ENCODE data around the gene C2orf68.

The C2orf68 gene

DNA sequence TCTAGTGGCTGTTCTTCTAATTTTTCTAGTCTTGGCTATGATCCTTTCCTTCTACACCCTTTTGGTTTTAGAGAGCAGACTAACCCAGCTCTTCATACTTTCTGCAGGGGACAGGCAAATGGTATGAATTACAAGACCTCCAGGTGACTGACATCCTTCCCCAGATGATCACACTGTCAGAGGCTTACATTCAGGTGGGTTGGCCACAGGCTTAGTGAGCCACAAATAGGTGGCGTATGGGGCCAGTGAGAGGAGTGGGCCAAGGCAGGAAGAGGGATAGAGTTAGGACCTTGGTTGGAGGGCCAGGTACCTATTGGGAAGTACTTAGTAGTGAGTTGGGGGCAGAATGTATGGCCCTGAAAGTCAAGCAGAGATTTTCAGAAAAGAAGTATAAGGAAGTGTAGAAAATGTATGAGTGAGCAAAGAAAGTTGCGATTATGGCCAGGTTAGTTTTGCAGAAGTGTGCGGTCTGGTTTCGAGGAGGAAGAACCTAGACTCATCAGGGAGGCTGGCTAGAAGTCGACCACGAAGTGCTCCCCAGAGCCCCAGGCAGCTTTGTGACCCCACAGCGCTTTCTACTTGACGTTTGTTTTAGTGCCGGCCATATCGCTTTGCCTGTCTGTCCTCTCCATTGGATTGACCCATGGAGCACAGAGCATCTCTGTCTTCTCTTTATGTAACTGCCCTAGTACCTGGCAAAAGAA, 36.1 kb upstream of the C2orf68 start:
- H3K27ac ChIP-seq, result no peak overlapping the region
- TF ChIP-seq ZFX (IDR thresholded peaks at IDR 0.05; ENCODE audit: borderline replicate concordance), result no peak
- TF ChIP-seq, protein P1, sequence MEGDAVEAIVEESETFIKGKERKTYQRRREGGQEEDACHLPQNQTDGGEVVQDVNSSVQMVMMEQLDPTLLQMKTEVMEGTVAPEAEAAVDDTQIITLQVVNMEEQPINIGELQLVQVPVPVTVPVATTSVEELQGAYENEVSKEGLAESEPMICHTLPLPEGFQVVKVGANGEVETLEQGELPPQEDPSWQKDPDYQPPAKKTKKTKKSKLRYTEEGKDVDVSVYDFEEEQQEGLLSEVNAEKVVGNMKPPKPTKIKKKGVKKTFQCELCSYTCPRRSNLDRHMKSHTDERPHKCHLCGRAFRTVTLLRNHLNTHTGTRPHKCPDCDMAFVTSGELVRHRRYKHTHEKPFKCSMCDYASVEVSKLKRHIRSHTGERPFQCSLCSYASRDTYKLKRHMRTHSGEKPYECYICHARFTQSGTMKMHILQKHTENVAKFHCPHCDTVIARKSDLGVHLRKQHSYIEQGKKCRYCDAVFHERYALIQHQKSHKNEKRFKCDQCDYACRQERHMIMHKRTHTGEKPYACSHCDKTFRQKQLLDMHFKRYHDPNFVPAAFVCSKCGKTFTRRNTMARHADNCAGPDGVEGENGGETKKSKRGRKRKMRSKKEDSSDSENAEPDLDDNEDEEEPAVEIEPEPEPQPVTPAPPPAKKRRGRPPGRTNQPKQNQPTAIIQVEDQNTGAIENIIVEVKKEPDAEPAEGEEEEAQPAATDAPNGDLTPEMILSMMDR (IDR thresholded peaks at IDR 0.05), result no peak

DNA sequence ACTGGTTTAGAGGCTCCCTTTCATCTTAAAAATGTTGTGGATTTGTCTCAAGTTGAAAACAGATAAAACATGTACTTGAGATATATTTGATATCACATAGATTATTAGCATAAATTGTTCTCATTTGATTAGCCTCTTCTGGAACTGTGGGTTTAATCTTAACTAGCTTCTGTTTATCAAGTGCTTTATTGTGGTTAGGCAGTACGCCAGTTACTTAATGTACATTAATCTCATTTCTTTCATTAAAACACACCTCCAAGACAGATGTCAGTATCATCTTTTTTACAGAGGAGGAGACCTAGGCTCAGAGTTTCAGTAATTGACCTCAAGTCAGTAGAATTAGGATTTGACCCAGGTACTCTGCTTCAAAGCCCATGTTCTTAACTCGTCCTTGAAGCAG, 34.3 kb upstream of the C2orf68 start:
- TF ChIP-seq, protein P1 (IDR thresholded peaks at IDR 0.05), result no peak
- no peak for TF ChIP-seq ZFX (IDR thresholded peaks at IDR 0.05; ENCODE audit: borderline replicate concordance)
- no peak overlapping the region for H3K27ac ChIP-seq

DNA sequence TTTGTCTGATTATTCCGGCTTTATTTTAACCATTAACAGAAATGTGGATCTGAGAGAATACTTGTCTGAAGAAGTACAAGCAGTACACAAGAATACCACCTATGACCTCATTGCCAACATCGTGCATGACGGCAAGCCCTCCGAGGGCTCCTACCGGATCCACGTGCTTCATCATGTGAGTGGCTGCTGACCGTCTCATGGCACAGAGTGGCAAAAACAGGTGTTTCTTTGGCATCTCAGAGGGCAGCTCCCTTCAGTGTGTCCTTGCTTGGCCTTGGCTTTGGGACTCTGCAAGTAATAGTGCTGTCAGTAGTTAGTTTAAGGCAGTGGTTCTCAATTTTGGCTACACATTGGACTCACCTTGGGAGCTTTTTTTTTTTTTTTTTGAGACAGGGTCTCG, 33.0 kb upstream of the C2orf68 start:
- TF ChIP-seq, protein P1 (IDR thresholded peaks at IDR 0.05), result no peak
- TF ChIP-seq ZFX (IDR thresholded peaks at IDR 0.05; ENCODE audit: borderline replicate concordance), result no peak
- no peak overlapping the region for H3K27ac ChIP-seq

DNA sequence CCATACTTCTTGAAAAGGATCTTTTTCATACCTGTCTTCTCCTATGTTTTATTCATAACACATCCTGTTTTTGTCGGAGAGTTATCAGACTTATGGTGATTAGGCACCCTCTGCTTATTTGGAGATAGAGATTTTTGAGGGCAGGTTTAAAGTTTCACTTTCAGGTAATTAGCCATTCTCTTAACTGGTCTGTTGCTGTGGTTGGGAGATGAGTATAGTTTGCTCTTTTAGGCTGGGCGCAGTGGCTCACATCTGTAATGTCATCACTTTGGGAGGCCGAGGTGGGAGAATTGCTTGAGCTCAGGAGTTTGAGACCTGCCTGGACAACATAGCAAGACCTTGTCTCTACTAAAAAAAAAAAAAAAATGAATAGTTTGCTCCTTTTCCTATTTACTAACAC, 30.9 kb upstream of the C2orf68 start:
- no peak overlapping the region for H3K27ac ChIP-seq
- TF ChIP-seq, protein P1 (IDR thresholded peaks at IDR 0.05), result no peak
- no peak for TF ChIP-seq ZFX (IDR thresholded peaks at IDR 0.05; ENCODE audit: borderline replicate concordance)

DNA sequence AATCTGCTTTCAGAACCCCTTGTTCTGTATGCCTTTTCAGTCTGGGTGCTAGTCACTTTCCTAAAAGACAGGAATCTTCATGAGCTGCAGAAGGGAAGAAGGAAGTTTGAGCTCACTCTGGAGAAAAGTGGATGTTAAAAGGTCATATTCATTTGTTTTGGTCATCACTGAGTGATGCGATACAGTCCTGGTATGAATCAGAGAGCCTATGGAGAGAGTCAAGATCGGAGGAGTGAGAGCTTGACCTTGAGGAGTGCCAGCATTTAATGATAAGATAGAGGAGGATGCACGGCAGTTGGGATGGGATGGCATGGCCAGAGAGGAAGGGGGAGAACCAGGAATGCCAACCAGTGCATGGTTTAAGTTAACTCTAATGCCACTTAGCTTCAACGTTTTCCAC, 23.8 kb upstream of the C2orf68 start:
- TF ChIP-seq, protein P1 (IDR thresholded peaks at IDR 0.05), result no peak
- TF ChIP-seq ZFX (IDR thresholded peaks at IDR 0.05; ENCODE audit: borderline replicate concordance), result no peak

DNA sequence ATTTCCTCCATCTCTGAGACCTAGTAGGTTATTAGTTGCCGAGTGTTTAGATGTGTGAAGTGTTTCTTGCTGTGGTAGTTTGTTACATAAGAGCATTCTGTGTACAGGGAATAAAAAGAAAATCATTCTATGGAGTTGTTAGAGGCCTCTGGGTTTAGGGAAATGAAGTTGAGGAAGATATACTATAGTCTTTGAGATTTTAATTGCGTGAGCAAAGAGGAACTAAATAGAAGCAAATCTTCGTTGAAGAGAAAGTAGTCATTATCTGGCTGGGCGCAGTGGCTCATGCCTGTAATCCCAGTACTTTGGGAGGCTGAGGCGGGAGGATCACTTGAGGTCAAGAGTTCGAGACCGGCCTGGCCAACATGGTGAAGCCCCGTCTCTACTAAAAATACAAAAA, 23.1 kb upstream of the C2orf68 start:
- no peak for TF ChIP-seq ZFX (IDR thresholded peaks at IDR 0.05; ENCODE audit: borderline replicate concordance)
- H3K27ac ChIP-seq, result no peak overlapping the region

More for the DNA sequence above, 23.8 kb upstream of the C2orf68 start:
- H3K27ac ChIP-seq, result no peak overlapping the region

DNA sequence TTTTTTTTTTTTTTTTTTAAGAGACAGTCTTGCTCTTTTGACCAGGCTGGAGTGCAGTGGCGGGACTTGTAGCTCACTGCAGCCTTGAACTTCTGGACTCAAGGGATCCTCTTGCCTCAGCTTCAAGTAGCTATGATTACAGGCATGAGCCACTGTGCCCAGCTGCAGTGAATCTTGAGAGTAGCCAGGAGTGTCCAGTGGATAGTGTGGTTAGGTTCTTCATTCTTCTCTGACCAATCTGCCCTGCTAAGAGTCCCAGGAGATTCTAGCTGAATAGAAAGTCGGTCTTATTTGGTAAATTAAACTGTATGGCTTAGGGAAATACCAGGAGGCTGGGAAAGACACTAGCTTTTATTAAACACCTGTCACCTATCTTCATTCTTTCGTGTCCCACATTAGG, 19.4 kb upstream of the C2orf68 start:
- no peak overlapping the region for H3K27ac ChIP-seq

More for the DNA sequence above, 19.4 kb upstream of the C2orf68 start:
- TF ChIP-seq, protein P1 (IDR thresholded peaks at IDR 0.05), result no peak
- TF ChIP-seq ZFX (IDR thresholded peaks at IDR 0.05; ENCODE audit: borderline replicate concordance), result no peak

Measured in 22Rv1 (cell line).